HepG2 (cell line): Measurements from ENCODE around the gene MAN2B2. TPM values are rescaled to one million over a fixed set of nuclear protein-coding genes. Genes with fewer than 3 reads are reported as not detected.
A peak's percentile ranks its signal among the peaks of the same experiment; 100 is the strongest.

Source experiments
- ATAC-seq: fragments of 200-7000 bp; cut with Tn5 transposase; 3 replicates; pipeline ENCODE4 v1.9.1; 2020; ENCODE audit warnings: mild to moderate bottlenecking, moderate library complexity
- BruUV-seq: library from RNA; stranded (reverse); fragments of 400-500 nt; replicated peaks from 2 replicates; lab custom pipeline; 2021; lab: Mats Ljungman, UMichigan
- CTCF ChIA-PET: fragments of 300-600 bp; formaldehyde crosslinking; extraction: SDS; loops from one replicate; lab custom pipeline; 2021; ENCODE audit warnings: low total read pairs, inconsistent platforms, low intra/inter-chr PET ratio; lab: Yijun Ruan, JAX
- POLR2A ChIA-PET: fragments of 350-600 bp; sonication (Branson Sonifier 250); formaldehyde crosslinking; loops from one replicate; lab custom pipeline; 2020; ENCODE audit warnings: antibody characterized with exemption, inconsistent platforms; lab: Yijun Ruan, JAX
- DNase-seq: peaks from one replicate; pipeline ENCODE4 v3.0.0-alpha.2; 2015; ENCODE audit warnings: low spot score
- FAIRE-seq: peaks from 3 replicates; lab custom pipeline; 2011; peaks lifted over from hg19 to GRCh38; lab: Jason Lieb, UNC
- H2AFZ ChIP-seq: one replicate; pipeline ENCODE4 v1.6.1; 2011; ENCODE audit warnings: low read length, inconsistent platforms
- H3K27ac ChIP-seq: fragments of 300-600 bp; 3 replicates; pipeline ENCODE4 v1.8.0; 2011; ENCODE audit warnings: mixed run types, mild to moderate bottlenecking, mixed read lengths, low read length, inconsistent platforms; ENCODE audit not compliant: insufficient read depth; ENCODE audit errors: extremely low read length
- H3K27me3 ChIP-seq, 2 experiments: fragments of 200-600 bp in 1 of 2; 2 replicates in 1 of 2; 3 replicates in 1 of 2; pipeline versions ENCODE4 v1.6.0 to v1.8.0; 2011; ENCODE audit warnings: low read length in 2 of 2, mild to moderate bottlenecking in 2 of 2, moderate library complexity in 2 of 2, inconsistent platforms in 1 of 2; ENCODE audit not compliant: insufficient read depth in 2 of 2, control insufficient read depth in 1 of 2
- H3K36me3 ChIP-seq, 2 experiments: fragments of 200-600 bp in 1 of 2; replicated peaks in 1 of 2; 2 replicates in 1 of 2; 3 replicates in 1 of 2; pipeline versions ENCODE4 v1.5.1 to v1.8.0; 2011; ENCODE audit warnings: low read length in 2 of 2, inconsistent platforms in 1 of 2; ENCODE audit not compliant: insufficient read depth in 2 of 2, control insufficient read depth in 1 of 2
- H3K4me1 ChIP-seq: 2 replicates; pipeline ENCODE4 v1.5.1; 2012; ENCODE audit warnings: low read length, inconsistent platforms; ENCODE audit not compliant: insufficient read depth
- H3K4me2 ChIP-seq: 2 replicates; pipeline ENCODE4 v1.6.0; 2011; ENCODE audit warnings: low read depth, low read length, inconsistent platforms
- H3K4me3 ChIP-seq, 3 experiments: fragments of 200-600 bp in 1 of 3; sonication (generic), shearing (Covaris generic) in 1 of 3; replicated peaks in 1 of 3; 2 replicates each; pipeline ENCODE4 v1.5.1; 2011 to 2016; ENCODE audit warnings: low read length in 3 of 3, inconsistent platforms in 2 of 3, low read depth in 2 of 3, mild to moderate bottlenecking in 2 of 3, control low read depth in 1 of 3, mixed read lengths in 1 of 3; ENCODE audit not compliant: insufficient read depth in 1 of 3
- H3K79me2 ChIP-seq: one replicate; pipeline ENCODE4 v1.6.1; 2011; ENCODE audit warnings: low read length, inconsistent platforms; ENCODE audit not compliant: insufficient read depth
- H3K9ac ChIP-seq: 2 replicates; pipeline ENCODE4 v1.6.0; 2011; ENCODE audit warnings: mild to moderate bottlenecking, low read depth, low read length, inconsistent platforms; ENCODE audit not compliant: insufficient read depth
- H3K9me3 ChIP-seq: 2 replicates; pipeline ENCODE4 v1.5.1; 2012; ENCODE audit warnings: mild to moderate bottlenecking, low read length
- H4K20me1 ChIP-seq: 2 replicates; pipeline ENCODE4 v1.6.0; 2011; ENCODE audit warnings: inconsistent platforms, mild to moderate bottlenecking, low read length, moderate library complexity; ENCODE audit not compliant: insufficient read depth
- DNMT1 ChIP-seq: sonication (generic); formaldehyde crosslinking; IDR thresholded peaks from 2 replicates; pipeline ENCODE4 v1.5.1; 2020; ENCODE audit warnings: mild to moderate bottlenecking, missing genetic modification reagents
- GATAD2A ChIP-seq: IDR thresholded peaks from 2 replicates; pipeline ENCODE4 v1.6.1; 2016
- HNRNPUL1 ChIP-seq: fragments of 200-400 bp; formaldehyde crosslinking; IDR thresholded peaks from 2 replicates; pipeline ENCODE4 v1.6.1; 2017; ENCODE audit warnings: low read depth, mild to moderate bottlenecking, low read length, moderate library complexity
- KLF15 ChIP-seq: sonication (generic); formaldehyde crosslinking; IDR thresholded peaks from 2 replicates; pipeline ENCODE4 v1.8.1; 2023; ENCODE audit warnings: borderline replicate concordance, mild to moderate bottlenecking, inconsistent platforms, missing genetic modification reagents, mixed read lengths
- NFYB ChIP-seq: sonication (generic); formaldehyde crosslinking; IDR thresholded peaks from 2 replicates; pipeline ENCODE4 v1.4.0; 2020; ENCODE audit warnings: missing genetic modification reagents
- NFYC ChIP-seq: IDR thresholded peaks from 2 replicates; pipeline ENCODE4 v1.6.1; 2016; ENCODE audit warnings: missing genetic modification reagents, missing compliant biosample characterization
- RORA ChIP-seq: sonication (generic); formaldehyde crosslinking; IDR thresholded peaks from 2 replicates; pipeline ENCODE4 v1.5.0; 2020; ENCODE audit warnings: mild to moderate bottlenecking, missing genetic modification reagents, moderate library complexity
- USF2 ChIP-seq, 2 experiments: sonication (generic) in 1 of 2; formaldehyde crosslinking in 1 of 2; IDR thresholded peaks; 2 replicates each; pipeline versions ENCODE4 v1.5.1 to v1.6.1; 2011 to 2020; ENCODE audit warnings: borderline replicate concordance in 1 of 2, low read depth in 1 of 2, low read length in 1 of 2, mild to moderate bottlenecking in 1 of 2, missing genetic modification reagents in 1 of 2, moderate library complexity in 1 of 2
- ZNF781 ChIP-seq: sonication (generic); formaldehyde crosslinking; IDR thresholded peaks from 2 replicates; pipeline ENCODE4 v1.5.1; 2020; ENCODE audit warnings: borderline replicate concordance, mild to moderate bottlenecking, missing genetic modification reagents; ENCODE audit errors: not compliant biosample characterization
- ZNF839 ChIP-seq: sonication (generic); formaldehyde crosslinking; IDR thresholded peaks from 2 replicates; pipeline ENCODE4 v1.4.0; 2020; ENCODE audit warnings: missing genetic modification reagents, mild to moderate bottlenecking, borderline replicate concordance
- ZNF879 ChIP-seq: sonication (generic); formaldehyde crosslinking; IDR thresholded peaks from 2 replicates; pipeline ENCODE4 v1.8.1; 2023; ENCODE audit warnings: missing genetic modification reagents
- WGBS: methylation state at CpG from one replicate; pipeline ENCODE4 v1.1.6; 2017; ENCODE audit warnings: low lambda C conversion rate; 5-methylcytosine and 5-hydroxymethylcytosine counted together
- in situ Hi-C: cut with HindIII; loops from 2 replicates; pipeline ENCODE4 v1.10.0; 2017; ENCODE audit warnings: low pct_unique_long_range_greater_than_20kb; ENCODE audit not compliant: extremely low pct_ligation_motif_present
- intact Hi-C: fragments of 100-400 bp; cut with micrococcal nuclease; formaldehyde crosslinking; loops from one replicate; pipeline ENCODE4 v1.10.0; 2022; ENCODE audit not compliant: unreplicated experiment
- polyA plus RNA-seq, 8 experiments: library from polyadenylated mRNA; depleted of rRNA in 3 of 8; stranded (reverse) in 7 of 8; unstranded in 1 of 8; fragments of >200 nt; fragmentation: Illumina TruSeq in 4 of 8; extraction: Trizol in 4 of 8; gene quantifications; 2 replicates each; pipeline versions ENCODE4 v1.2.1 to v1.2.3, GENCODE V29; 2011 to 2016; ENCODE audit warnings: low read depth in 4 of 8, missing spikeins in 1 of 8, mixed read lengths in 1 of 8; ENCODE audit not compliant: insufficient read depth in 1 of 8
- total RNA-seq, 5 experiments: library from RNA; depleted of rRNA; stranded (reverse); fragments of >200 nt; fragmentation: Illumina TruSeq; extraction: Trizol; gene quantifications; 2 replicates each; pipeline ENCODE4 v1.2.3, GENCODE V29; 2016; ENCODE audit warnings: low read depth in 1 of 5

MAN2B2 gene
- total and polyA plus RNA-seq, 2 of the 13 experiments (the other 11 are each of a cell fraction or from before 2014, with no cell fraction given), result 4.8 to 5.4 TPM

GRCh38 chr4:6612961-6613675 lies 38.1 kb downstream of the MAN2B2 start:
- TF ChIP-seq USF2 (IDR thresholded peaks at IDR 0.05; ENCODE audit: low read depth, low read length) (no peak), USF2 (CRISPR knock-in tag; IDR thresholded peaks at IDR 0.05; ENCODE audit: borderline replicate concordance) (peak; percentile 38; the same call in 1 of the 2 replicates), RORA (no peak), HNRNPUL1 (no peak), ZNF781 (CRISPR knock-in tag) (no peak), NFYB (peak; percentile 75), ZNF839 (CRISPR knock-in tag) (no peak), NFYC (CRISPR knock-in tag) (peak; percentile 59; the same call in 1 of the 2 replicates), KLF15 (no peak), DNMT1 (CRISPR knock-in tag) (no peak), ZNF879 (CRISPR knock-in tag) (no peak), GATAD2A (CRISPR knock-in tag) (no peak)
- Histone ChIP-seq H3K79me2 (no peaks in the 10 kb centered on the region), H3K4me2 (no peak overlapping the region), H3K4me3 (no peak overlapping the region), H4K20me1 (no peaks in the 10 kb centered on the region), H3K27me3 (no peaks in the 10 kb centered on the region), H3K4me1 (no peaks in the 10 kb centered on the region), H3K9me3 (no peaks in the 10 kb centered on the region), H3K27ac (no peak overlapping the region), H2AFZ (no peak overlapping the region), H3K9ac (no peak overlapping the region), H3K36me3 (peaks cover 3 to 11% of the 10 kb centered on the region in 2 experiments; a peak in 3 of 5 replicates)
- 100% methylated on average over 3 of the region's 3 CpGs for WGBS
- DNase-seq, result no peak
- no peak for ATAC-seq
- POLR2A ChIA-PET, result no interaction called here
- intact Hi-C loops, result no loop called here
- CTCF ChIA-PET, result no interaction called here
- in situ Hi-C loops, result no loop called here
- no TSS peak for BruUV-seq
- FAIRE-seq, result no peak
